Measurements from ENCODE around the gene OPALIN.

OPALIN gene, protein sequence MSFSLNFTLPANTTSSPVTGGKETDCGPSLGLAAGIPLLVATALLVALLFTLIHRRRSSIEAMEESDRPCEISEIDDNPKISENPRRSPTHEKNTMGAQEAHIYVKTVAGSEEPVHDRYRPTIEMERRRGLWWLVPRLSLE

DNA sequence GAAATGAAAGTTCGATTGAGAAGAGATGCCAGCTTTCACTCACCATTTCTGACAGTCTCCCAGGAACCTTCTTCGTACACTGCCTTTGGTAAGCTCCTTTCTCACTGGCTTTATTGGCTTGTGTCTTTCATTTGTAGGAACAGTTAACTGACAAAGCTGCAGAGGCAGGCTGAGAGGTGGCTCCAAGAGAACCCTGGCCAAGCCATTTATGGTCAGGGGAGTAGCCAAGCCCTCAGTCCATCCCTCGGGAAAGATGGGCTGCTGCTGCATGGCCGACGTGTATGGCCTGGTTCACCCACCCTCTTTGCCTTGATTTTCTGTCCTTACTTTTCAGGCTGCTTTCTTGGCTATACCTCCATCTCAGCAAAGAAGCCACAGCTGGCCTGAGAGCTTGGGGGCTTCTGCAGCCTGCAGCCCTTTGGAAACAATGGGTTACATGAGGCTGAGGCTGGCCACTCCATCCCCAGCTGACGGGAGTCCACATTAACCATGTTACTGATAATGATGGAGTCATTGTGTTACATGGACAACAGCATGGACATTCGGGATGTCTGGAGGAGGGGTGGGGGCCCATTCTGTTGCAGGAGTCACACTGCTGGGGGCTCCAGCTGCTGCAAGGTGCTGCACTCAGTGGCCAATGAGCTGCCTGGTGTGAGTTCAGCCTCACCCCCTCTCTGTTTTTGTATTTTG is at the start of gene OPALIN:
Gene OPALIN (minus strand): TSS at position 152 of the 690 bp plus-strand sequence. CDS start 106 bp downstream, at position 46.
- no peak for DNase-seq (ENCODE audit: low read depth in 1 of 2, low spot score in 1 of 2)

DNA sequence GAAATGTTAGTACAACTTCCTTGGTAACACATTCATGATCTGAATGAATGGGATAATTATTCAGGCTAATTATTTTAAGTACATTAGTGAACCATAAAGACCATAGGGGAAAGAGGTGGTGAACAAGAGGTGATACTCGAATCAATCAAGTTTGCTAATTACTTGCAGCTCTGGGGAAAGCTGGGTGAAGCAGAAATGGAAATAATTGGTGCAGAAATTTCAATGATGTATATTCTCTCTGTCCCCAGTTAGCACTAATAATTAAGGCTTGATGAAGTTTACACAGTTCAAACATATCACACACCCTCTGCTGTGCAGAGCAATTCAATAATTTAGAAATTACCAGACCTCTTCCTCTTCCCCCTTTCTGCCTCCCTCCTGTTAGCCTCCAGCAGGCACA is 49.4 kb upstream of the OPALIN start:
- no peak for DNase-seq (ENCODE audit: low read depth in 1 of 2, low spot score in 1 of 2)

DNA sequence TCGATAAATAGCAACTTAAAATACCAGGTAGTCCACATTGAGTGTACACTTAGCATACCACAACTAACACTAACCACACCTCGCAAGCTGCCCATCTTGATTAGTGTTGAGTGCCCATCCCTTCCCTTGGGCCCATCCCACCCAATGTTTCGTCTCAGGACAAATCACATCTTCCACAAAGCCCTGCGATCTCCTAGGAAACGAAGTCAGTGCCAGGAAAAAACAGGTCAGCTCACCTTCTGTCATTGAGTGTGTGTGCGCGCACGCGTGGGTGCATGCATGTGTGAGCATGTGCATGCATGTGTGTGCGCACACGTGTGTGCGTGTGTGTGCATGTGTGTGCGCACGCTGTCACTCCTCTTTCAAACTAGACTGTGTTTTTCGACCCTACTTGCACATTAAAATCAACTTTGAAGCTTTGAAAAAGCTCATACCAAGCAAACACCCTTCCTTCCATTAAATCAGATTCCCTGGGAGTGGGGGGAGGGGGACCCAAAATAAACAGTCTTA is 48.8 kb upstream of the OPALIN start:
- DNase-seq (ENCODE audit: low read depth in 1 of 2, low spot score in 1 of 2): no peak

DNA sequence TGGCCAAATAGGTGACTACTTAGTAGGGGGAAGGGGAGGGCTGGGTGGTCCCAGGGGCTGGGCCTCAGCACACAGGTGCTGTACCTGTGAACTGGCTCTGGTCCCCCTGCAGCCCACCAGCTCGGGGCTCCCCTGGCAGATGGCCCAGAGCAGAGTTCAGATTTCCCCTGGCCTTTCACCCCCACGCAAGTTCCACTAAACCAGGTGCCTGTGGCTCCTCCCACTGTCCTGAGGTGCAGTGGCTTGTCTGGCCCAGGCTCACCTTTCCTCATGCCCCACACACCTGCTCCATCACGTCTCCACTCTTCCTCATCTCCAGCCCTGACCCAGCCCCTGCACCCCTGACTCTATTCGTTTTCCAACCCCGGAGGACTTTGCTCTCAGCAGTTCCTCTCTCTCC is 47.3 kb upstream of the OPALIN start:
- no peak for DNase-seq (ENCODE audit: low read depth in 1 of 2, low spot score in 1 of 2)

DNA sequence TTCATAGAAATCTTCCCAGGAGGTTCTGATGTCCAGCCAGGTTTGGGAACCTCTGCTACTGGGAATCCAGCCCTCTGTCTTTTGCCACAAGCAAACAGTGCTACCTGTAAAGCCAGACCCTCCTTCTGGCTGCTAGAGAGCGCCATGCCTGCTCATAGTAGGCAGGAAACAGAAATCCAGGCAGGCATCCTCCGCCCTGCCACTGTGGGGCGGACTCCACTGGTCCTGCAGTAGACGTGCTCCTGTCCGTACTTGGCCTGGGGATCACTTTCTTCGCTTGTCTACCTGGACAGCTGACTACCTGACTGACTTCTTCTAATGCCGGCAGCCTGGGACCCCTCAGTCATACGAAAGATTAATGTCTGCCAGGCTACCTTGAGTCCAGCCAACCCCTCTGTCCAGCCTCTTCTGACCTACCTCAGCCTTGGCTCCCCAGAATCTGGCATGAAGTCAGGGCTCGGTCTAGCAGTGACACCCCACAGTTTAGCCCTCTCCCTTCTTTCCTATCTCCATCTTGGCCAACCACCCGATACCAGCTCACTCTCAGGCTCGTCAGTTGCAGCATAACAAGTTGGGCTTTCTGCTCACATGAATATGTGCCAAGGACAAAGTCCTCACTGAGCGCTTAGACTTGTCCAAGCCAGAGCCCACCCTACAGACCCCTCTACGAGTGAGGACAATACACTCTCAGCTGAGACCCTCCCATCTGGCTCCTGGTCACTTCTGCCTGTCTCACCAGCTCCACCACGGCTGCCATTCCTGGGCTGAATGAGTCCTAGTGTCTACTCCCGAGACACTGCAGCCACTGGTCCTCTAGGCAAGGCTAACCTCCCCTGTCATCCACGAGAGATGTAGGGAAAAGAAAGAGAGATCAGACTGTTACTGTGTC is 43.9 kb upstream of the OPALIN start:
- DNase-seq (ENCODE audit: low read depth in 1 of 2, low spot score in 1 of 2): no peak

DNA sequence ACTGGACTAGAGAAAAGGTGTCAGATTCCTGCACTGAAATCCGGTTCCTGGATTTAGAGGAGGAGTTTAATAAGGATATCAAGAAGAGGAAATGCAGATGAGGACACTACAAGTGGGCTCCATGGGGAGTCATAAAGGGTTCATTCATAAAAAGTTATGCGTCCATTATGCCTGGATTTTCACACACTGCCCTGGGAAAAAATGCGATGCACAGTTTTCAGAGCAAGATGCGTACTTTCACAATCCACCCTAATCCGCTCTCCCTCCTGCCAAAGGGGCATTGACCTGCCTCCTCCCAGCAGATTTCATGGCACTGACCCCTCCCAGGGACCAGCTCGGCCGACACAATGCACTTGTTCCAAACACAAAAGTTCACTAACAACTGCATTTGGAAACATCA is 42.2 kb upstream of the OPALIN start:
- DNase-seq (ENCODE audit: low read depth in 1 of 2, low spot score in 1 of 2): no peak

DNA sequence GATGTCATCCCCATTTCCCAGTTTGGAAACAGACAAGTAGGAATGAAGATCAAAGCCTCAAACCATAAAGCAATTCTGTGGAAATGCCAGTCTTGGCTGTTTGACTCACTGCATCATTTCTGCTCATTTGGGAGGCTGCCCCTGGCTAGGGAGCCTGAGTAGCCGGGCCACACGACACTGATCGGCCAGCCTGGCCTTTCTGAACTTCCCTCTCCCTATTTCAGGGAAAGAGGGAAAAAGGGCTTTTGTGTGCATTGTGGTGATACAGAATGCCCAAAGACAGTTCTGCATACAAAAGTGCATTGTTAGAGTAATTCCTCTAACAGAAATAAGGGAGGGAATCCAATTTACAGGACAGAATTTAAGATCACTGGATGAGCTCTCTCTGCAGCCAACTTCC is 41.7 kb upstream of the OPALIN start:
- DNase-seq (ENCODE audit: low read depth in 1 of 2, low spot score in 1 of 2): no peak

DNA sequence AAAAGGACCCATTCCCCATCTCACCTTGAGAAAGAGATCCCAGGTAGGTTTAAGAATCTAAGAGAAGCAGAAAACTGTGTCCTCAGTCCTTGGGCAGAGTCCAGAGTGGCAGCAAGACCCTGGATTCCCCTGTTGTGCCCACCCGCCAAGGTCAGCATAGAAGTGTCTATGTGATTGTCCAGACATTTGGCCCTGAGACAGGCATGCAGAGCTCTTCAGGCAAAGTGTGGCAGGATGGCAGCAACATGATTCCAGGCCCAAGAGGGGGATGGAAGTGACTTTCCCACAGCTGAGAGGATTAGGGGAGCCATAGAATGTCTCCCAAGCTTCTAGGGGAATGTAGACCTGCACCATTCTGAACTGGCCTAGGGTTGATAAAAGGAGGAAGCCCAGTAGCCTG is 39.1 kb upstream of the OPALIN start:
- no peak for DNase-seq (ENCODE audit: low read depth in 1 of 2, low spot score in 1 of 2)

DNA sequence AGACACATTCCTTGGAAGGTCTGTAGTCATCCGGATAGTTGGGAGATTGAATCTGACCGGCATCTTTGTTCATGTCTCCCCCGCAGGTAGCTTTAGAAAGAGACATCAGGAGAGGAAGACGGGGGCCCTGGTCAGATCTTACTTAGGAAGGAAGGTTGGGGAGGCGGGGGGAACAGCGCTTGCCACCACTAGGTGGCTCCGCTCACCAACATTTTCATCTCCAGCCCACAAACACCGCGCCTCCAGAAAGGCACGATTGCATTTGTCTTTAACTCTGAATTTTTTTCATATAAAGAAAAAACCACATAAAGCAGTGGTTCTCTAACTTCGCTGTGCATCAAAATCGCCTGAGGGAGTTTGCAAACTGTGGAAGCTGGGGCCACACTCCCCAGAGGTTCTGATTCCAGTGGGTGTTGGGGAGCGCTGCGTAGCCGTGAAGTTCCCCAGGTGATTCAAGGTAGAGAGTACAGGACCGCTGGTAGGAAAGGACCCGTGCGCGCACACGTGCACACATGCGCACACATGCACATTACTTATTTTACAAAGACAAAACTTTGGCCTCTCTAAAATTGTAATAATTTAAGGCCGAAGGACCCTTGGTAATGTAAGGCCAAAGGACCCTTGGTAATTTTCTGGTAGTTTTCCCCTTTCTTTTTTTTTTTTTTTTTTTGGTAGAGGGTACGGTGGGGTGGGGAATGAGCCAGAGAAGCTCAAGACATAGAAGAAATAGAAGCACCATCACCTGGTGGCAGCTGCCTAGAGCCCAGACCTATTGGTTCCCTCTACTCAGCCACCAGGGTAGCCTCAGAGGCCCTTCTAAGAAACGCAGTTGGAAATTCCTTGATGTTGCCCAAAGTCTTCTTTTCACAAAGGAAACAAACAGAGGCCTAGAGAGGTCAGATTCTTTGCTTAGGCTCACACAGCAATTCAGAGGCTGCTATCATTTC is 37.4 kb upstream of the OPALIN start:
- peak; percentile 30 to 44 for DNase-seq (ENCODE audit: low read depth in 1 of 2, low spot score in 1 of 2)

DNA sequence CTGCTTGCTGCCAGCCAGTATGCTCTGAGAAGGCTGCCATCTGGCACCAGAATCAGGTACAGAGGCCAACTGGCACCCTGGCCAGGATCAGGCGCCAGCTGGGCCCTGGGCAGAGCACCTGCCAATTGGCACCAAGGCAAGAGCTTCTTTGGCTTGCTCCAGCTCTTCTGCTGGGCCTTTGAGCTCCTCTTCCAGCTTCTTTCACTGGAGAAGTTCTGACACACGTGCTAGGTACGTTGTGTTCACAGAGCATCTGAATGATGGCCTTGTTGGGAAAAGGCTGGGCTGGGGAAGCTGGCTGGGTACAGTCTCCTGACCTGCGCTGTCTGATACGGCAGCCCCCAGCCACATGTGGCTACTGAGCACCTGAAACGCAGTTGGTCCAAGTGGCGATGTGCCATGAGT is 31.7 kb upstream of the OPALIN start:
- DNase-seq (ENCODE audit: low read depth in 1 of 2, low spot score in 1 of 2): no peak

DNA sequence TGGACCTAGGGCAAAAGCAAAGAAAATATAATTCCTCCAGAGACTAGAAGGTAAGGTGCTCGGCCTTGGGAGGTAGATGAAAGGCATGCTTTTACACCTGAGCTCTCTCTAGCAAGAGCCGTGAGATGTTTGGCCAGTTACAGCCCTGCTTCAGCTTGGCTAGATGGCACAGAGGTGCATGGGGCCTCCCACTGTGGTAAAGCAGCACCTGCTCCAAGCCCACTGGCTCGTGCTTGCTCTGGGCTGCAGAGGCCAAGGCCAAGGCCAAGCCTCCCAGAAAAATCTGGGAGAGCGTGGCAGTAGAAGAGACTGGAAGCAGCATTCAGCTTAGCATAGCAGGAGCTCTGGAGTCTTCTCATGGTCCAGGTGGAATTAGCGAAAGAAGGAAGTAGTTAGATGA is 31.0 kb upstream of the OPALIN start:
- DNase-seq (ENCODE audit: low read depth in 1 of 2, low spot score in 1 of 2): no peak

DNA sequence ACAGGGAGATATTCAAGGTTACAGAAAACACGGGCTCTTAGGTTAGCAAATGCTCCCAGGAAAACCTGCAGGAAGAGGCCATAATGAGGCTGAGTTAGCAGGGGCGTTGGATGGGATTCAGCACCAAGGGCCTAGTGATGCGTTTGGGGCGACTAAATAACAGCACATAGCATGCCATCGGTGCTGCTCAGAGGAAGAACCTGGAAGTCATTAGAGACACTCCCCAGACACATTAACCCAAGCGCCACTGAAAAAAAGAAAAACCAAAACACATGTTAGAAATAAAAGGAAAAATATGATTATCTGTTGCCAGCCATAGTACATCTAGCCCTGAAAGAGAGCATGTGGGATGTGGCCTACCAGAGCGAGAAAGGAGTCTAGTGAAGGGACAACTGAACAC is 28.8 kb upstream of the OPALIN start:
- no peak for DNase-seq (ENCODE audit: low read depth in 1 of 2, low spot score in 1 of 2)

DNA sequence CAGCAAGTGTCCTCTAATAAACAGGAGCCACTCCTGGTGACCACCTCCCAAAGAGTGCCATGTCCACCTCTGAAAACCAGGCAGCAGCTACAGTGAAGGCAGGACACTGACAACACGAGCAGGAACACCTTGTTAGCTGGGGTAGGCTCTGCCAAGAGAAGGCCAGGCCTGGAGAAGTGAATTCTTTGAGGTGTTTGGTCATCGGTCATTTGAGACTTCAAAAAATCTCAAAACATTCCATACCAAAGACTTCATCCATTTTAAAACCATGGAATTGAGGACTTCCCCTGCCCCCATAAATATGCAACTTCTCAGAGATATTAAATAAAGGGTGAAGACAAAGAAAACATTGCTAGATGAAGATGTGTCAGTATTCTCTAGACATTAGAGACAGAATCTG is 28.4 kb upstream of the OPALIN start:
- no peak for DNase-seq (ENCODE audit: low read depth in 1 of 2, low spot score in 1 of 2)

DNA sequence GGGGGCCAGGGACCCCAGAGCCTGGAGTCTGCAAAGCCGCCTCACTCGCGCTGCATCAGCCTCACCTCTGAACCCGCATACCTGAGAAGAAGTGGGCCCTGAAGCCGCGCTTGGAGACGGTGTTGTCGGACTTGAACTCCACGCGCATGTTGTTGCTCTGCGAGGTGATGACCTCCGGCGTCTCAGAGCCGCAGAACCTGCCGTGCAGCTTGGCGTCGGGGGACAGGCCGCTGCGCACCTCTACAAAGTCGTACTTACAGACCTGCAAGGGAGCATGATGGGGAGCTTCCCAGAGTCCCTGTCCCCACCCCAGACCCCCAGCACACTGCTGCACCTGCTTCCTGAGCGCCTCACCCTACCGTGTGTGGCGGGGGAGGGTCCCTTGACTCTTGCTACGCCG is 25.7 kb upstream of the OPALIN start:
- DNase-seq (ENCODE audit: low read depth in 1 of 2, low spot score in 1 of 2): no peak

DNA sequence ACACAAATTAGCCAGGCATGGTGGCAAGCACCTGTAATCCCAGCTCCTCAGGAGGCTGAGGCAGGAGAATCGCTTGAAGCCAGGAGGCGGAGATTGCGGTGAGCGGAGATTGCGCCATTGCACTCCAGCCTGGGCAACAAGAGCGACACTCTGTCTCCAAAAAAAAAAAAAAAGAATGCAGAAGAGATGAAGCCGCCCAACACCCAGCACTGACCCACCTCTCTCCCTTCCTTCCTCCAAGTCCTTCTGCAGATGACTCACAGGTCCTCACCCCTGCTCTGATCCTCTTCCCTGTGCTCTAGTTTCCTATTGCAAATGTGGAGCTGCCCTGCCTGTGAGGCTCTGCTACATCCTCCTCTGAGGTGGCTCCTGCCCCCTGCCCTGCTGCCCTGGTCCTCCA is 22.0 kb upstream of the OPALIN start:
- DNase-seq (ENCODE audit: low read depth in 1 of 2, low spot score in 1 of 2): no peak

DNA sequence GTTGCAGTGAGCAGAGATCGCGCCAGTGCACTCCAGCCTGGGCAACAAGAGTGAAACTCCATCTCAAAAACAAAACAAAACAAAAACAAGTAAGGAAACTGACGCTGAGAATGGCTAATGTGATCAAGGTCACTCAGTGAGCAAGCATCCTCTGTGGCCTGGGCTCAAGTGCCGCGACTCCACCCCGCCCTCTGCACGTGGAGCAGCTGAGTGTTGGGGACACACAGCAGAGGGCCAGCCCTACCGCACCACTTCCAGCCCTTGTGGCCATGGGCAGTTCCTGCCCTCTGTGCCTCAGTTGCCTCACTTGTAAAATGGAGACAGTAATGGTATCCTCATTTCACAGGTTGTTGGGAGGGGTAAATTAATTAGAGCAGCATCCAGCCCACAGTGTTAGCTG is 21.0 kb upstream of the OPALIN start:
- DNase-seq (ENCODE audit: low read depth in 1 of 2, low spot score in 1 of 2): no peak

DNA sequence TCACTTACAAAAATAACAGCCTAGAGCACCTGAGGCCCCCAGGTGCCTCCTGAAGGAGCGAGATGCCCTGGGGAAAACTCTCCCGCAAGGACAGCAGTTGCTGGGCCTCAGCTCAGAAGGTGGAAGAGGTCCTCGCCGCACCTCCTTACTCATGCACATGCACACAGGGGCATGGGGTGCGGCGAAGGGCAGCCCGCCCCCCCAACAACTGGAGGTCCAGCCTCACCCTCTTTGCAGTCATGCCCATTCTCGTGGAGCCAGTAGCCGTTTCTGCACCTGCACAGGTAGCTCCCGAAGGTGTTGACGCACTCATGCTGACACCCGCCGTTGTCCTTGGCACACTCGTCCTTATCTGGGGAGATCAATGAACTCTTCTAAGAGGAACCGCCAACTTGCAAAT is 19.9 kb upstream of the OPALIN start:
- no peak for DNase-seq (ENCODE audit: low read depth in 1 of 2, low spot score in 1 of 2)

DNA sequence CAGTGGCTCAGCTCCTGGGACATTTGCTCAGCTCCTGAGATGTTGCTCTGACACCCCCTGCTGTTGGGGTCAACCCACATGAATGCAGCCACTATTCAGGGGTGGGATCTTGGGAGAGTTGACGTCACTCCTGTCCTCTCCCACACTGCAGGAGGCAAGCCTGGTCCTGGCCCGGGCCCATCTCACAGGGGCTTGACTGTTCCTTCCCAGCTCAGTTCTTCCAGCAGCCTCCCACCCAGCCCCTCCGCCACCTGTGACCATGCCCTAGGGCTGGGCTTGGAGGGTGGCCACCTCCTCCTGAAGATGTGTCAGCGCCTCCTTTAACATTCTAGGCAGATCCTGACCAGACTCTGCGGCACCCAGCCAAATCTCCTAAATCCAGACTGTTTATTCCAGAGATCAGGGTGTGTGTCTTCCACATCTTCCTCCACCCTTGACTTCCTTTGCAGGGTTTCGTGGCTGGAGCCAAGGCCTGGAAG is 19.1 kb upstream of the OPALIN start:
- DNase-seq (ENCODE audit: low read depth in 1 of 2, low spot score in 1 of 2): no peak

DNA sequence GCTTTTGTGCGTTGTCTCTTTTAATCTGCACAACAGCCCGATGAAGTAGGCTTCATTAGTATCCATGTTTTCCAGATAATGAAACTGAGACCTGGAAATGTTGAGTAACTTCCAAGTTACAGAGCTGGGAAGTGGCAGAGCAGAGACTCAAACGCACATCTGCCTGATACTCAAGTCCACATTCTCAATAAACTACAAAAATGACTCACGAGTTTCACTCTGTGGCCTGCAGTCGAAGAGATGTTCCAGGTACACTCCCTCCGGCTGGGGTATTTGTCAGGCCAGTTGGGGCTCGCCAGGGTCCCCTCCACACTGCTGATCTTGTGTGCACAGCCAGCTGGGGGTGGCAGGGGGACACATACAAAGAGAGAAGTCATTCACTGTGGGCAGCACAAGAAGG is 17.7 kb upstream of the OPALIN start:
- DNase-seq (ENCODE audit: low read depth in 1 of 2, low spot score in 1 of 2): no peak

DNA sequence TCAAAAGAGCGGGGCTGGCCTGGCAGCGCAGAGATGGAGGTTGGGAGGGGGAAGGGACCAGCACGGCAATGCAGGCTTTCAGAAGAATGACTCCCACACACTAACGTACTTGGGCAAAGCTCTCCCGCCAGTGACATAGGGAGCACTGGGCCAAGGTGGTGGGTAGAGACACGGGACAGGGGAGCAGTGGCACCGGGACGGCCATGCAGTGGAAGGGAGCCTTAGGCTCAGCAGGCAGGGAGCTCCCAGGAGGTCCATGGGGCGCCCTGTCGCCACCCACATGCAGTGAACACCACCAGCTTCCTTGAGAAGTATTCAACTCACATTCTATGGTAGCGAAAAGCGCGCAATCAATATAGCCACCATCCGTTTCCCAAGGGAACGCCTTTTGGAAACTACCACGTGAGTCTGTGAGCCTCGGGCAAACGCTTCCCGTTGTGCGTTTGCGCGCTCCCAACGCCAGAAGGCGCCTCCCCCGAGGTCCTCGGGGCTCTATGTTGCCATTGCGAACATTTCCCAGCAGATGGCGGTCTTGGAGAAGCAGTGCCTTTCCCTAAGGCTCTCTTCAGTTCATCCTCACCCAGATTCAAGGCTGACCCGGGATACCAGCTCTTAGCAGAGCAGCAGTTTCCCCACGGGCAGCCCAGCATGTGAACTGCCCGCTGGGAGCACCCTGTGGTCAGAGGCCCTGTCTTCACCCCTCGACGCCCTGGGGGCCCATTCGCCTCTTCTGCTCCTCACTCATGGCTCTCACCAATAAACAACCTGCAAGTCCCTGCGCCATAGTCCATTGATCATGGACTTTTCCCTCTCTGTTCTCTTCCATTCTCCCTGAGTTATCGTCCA is 16.4 kb upstream of the OPALIN start:
- DNase-seq (ENCODE audit: low read depth in 1 of 2, low spot score in 1 of 2): peak; percentile 52 to 73

Measured in activated CD4-positive, alpha-beta T cell treated with anti-CD3 and anti-CD28 coated beads, Interleukin-2, amount 50 U/mL, for 24 hours (primary cell).